ENCODE measurements around the gene TRAPPC3.

TRAPPC3 gene

DNA sequence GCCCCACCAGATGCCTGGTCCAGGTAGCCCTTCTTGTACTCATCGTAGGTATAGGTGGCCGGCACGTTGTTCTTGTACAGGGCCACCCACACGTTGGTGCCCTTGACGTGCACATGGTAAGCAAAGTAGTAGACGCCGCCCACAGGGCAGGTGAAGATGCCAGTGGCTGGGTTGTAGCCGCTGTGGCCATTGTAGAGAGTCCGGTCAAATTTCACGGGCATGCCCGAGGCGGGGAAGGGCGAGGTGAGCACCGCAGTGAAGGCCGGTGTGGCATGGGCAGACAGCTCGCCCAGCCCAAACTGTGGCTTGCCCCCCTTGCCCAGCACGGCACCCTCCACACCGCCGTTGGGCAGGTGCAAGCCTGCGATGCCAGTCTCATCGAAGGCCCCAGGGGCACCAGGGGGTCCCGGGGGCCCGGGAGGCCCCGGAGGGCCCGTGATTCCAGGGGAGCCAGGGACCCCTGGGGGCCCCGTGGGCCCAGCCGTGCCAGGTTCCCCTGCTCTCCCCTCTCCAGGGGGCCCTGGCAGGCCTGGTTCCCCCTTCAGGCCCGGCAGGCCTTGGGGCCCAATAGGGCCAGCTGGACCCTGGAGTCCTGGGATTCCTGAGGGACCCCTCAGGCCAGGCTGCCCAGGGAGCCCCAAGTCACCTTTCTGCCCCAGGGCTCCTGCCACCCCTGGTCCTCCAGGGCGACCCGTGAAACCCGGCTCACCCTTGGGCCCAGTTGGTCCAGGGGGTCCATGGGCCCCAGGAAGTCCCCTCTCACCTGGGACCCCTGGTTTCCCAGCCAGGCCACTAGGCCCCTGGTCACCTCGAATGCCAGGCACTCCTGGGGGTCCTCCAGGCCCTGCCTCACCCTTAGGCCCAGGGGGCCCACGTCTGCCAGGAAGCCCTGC, 51.3 kb downstream of the TRAPPC3 start:
- DNase-seq: no peak

- DNase-seq: no peak
Measured at GRCh38 chr1:36096500-36097432, 52.5 kb downstream of the TRAPPC3 start.

- DNase-seq: no peak
Measured at GRCh38 chr1:36095760-36096405, 53.4 kb downstream of the TRAPPC3 start.

DNA sequence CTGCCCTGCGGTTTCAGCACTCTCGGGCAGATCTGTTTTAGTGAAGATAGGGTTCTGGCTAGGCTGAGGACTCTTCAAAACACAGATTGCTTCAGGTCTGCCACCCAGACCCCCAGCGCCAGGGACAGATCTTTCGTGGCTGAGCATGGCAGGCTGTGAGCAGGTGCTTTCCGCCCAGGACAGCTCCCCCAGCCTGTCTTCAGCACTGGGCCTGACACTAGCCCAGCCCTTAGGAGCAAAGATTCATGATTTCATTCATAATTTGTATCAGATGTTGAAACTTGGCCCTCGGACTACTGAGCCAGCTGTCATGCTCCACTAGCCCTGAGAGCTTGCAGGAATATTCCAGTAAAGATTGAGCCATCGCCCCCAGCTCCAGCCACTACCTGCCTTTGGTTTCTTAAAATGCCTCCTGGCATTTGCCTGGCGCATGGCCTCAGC, 54.6 kb downstream of the TRAPPC3 start:
- DNase-seq: no peak

DNA sequence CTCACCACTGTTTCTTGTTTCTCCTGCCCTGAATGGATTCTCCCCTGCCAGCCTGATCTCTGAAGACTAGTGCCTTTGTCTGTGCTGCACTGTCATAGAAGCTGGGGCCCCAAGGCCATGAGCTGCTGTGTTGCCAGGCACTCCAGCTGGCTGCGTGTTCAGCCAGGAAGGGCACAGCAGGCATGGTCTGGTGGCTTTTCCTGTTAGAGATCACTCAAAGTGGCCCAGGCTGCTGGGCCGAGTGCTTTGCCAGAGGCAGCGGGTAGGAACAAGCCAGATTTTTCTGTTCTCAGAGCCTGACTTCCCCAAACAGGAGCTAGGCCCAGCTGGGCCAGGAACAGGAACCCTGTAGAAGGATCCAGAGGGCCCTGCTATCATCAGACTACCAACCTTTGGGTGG, 55.4 kb downstream of the TRAPPC3 start:
- no peak for DNase-seq

- no peak for DNase-seq
Measured at GRCh38 chr1:36093226-36093625, 56.1 kb downstream of the TRAPPC3 start.

DNA sequence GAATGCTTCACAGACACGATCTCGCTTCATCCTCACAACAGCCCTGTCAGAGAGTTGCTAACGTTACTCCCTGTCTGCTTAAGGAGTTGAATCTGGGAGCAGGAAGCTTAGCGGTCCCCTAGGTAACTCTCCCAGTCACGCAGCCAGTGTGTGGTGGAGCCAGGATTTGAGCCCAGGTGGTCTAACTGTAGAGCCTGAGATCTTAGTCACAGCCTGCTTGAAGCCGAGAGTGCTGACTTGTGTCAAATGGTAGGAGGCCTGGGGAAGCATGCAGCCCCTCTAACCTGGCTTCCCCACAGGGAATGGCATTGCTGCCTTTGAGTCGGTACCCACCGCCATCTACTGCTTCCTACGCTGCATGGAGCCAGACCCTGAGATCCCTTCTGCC, 56.5 kb downstream of the TRAPPC3 start:
- DNase-seq: no peak

DNA sequence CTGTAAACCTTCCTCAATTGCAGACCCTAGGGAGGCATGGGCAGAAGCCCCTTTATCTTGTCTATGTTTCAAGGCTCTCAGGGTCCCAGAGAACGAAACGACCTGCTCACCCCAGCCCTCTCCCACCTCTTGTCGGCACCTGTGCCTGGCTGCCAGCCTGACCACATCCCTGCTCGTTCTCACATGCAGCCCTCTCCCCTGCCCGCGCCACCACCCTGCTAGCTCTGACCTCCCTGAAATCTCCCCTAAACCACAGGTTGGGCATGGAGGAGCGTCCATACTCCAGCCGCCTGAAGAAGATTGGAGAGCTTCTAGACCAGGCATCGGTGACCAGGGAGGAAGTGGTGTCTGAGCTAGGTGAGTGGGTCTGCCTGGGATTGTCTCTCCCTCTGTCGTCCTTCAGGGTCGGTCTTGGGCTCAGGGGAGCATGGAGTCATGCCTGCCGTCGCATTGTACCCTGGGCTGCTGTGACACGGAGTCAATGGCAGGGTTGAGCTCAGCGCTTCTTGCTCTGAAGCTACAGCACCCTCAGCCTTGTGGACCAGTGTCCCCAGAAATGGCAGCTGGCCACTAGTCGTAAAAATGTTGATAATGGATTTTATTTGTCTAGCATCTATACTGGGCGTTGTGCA, 57.0 kb downstream of the TRAPPC3 start:
- DNase-seq: no peak

GRCh38 chr1:36091698-36092097, 57.6 kb downstream of the TRAPPC3 start:
- no peak for DNase-seq

DNA sequence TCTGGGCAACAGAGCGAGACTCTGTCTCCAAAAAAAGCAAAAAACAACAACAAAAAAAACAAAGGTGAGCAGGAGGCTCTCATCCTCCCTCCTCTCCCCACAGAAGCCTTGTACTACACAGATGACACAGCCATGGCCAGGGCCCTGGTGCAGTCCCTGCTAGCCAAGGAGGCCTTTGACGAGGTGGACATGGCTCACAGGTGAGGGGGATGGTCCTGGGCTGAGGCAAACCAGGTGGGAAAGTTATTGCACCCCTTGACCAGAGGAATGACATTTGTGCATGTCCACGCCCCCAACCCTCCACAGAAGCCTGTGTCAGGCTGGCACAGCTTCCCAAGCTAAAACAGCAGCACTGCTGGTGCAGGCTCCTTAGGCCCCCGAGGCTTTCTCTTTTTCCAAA, 58.1 kb downstream of the TRAPPC3 start:
- no peak for DNase-seq

DNA sequence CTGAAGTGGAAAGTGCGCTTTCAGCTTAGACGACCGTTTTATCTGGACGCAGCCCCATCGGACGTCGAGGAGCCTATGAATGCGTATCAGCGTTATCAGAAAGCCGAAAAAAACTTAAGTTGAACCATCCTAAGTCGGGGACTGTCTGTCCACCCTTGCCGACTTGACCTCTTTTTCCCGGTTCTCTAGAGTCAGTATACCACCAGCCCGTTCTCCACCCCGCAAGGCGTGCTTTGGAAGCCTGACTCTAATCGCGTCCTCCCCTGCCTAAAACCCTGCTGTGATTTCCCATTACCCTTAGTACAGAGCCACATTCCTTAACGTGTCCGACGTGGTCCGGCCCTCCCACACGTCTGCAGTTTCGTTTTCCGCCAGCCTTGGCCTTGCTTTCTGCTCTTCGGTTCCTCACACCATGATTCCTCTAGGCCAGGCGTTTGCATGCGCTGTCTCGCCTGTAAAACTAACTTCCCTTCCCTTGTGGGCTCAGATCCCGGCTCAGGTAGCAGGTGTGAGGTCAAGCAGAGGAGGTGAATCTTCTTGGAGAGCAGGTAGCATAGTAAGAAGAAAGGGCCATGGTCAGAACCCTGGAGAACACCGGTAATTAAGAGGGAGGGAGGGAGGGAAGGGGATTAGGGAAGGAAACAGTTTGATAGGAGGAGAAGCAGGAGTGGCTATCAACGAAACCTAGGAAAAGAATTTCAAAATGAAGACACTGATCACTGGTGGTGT, 59.7 kb downstream of the TRAPPC3 start:
- peak; percentile 34 for DNase-seq

- peak; percentile 87 for DNase-seq
Measured at GRCh38 chr1:36088577-36089392, 60.5 kb downstream of the TRAPPC3 start, which contains the start of gene ADPRS. Gene ADPRS, plus strand, starts transcription at chr1:36088892. Its CDS starts 13 bp downstream, at chr1:36088905.

GRCh38 chr1:36088265-36088576, 61.1 kb downstream of the TRAPPC3 start:
- DNase-seq: no peak

- DNase-seq: no peak
Measured at GRCh38 chr1:36087233-36088123, 61.8 kb downstream of the TRAPPC3 start.

Measured in fibroblast of skin of right quadriceps (primary cell).